OCI-LY7 (cell line): ENCODE results near the gene COL8A2. TPM values are rescaled to one million over a fixed set of nuclear protein-coding genes. Genes with fewer than 3 reads are reported as not detected.

Experiments
- BruUV-seq: library from RNA; stranded (reverse); fragments of 400-500 nt; replicated peaks from 2 replicates; lab custom pipeline; 2021; lab: Mats Ljungman, UMichigan
- CTCF ChIA-PET: fragments of 300-600 bp; sonication (Branson Sonifier 250); formaldehyde crosslinking; loops from one replicate; lab custom pipeline; 2022; ENCODE audit warnings: antibody characterized with exemption; ENCODE audit not compliant: unreplicated experiment; lab: Charles Lee
- POLR2A ChIA-PET: fragments of 300-600 bp; sonication (Branson Sonifier 250); formaldehyde crosslinking; loops from one replicate; lab custom pipeline; 2022; ENCODE audit warnings: antibody characterized with exemption; lab: Charles Lee
- DNase-seq: peaks from one replicate; pipeline ENCODE4 v3.0.0-alpha.2; 2015; ENCODE audit warnings: low spot score
- H2AFZ ChIP-seq: fragments of 200-600 bp; sonication (generic), shearing (Covaris generic); 2 replicates; pipeline ENCODE4 v1.6.1; 2014; ENCODE audit warnings: mild to moderate bottlenecking, antibody characterized with exemption, low read length, moderate library complexity
- H3K27ac ChIP-seq: fragments of 200-600 bp; sonication (generic); 2 replicates; pipeline ENCODE4 v1.5.1; 2014; ENCODE audit warnings: mixed run types, low read depth, mild to moderate bottlenecking, moderate library complexity, low read length, inconsistent platforms; ENCODE audit not compliant: poor library complexity, severe bottlenecking
- H3K36me3 ChIP-seq: fragments of 200-600 bp; sonication (generic); 2 replicates; pipeline ENCODE4 v1.6.1; 2014; ENCODE audit warnings: mild to moderate bottlenecking, antibody characterized with exemption, low read length, moderate library complexity, mixed read lengths; ENCODE audit not compliant: insufficient read depth
- H3K4me1 ChIP-seq: fragments of 200-600 bp; sonication (generic); 2 replicates; pipeline ENCODE4 v1.5.1; 2014; ENCODE audit warnings: mild to moderate bottlenecking, low read length; ENCODE audit not compliant: insufficient read depth, poor library complexity, severe bottlenecking
- H3K4me2 ChIP-seq: fragments of 200-600 bp; sonication (generic); 2 replicates; pipeline ENCODE4 v1.6.1; 2014; ENCODE audit warnings: mild to moderate bottlenecking, low read length
- H3K4me3 ChIP-seq: fragments of 200-600 bp; sonication (generic); 2 replicates; pipeline ENCODE4 v1.5.1; 2014; ENCODE audit warnings: mild to moderate bottlenecking, low read depth, low read length; ENCODE audit not compliant: poor library complexity, severe bottlenecking
- H3K79me2 ChIP-seq: fragments of 200-600 bp; sonication (generic); 2 replicates; pipeline ENCODE4 v1.6.1; 2016; ENCODE audit warnings: low read depth, mild to moderate bottlenecking, low read length, moderate library complexity, mixed read lengths; ENCODE audit not compliant: insufficient read depth
- H3K9me2 ChIP-seq: fragments of 200-600 bp; sonication (generic); 2 replicates; pipeline ENCODE4 v1.6.1; 2016; ENCODE audit warnings: mild to moderate bottlenecking, low read length, mixed read lengths; ENCODE audit not compliant: insufficient read depth
- H3K9me3 ChIP-seq: fragments of 200-600 bp; sonication (generic); 2 replicates; pipeline ENCODE4 v1.6.1; 2014; ENCODE audit warnings: mild to moderate bottlenecking, mixed run types, low read length, mixed read lengths
- H4K20me1 ChIP-seq: fragments of 200-600 bp; sonication (generic); 2 replicates; pipeline ENCODE4 v1.6.1; 2014; ENCODE audit warnings: mild to moderate bottlenecking, antibody characterized with exemption, low read length, moderate library complexity, mixed read lengths; ENCODE audit not compliant: insufficient read depth
- CTCF ChIP-seq: fragments of 200-600 bp; sonication (generic); conservative IDR thresholded peaks from 2 replicates; pipeline ENCODE4 v1.5.1; 2014; ENCODE audit warnings: mild to moderate bottlenecking, antibody characterized with exemption, low read length, moderate library complexity, mixed read lengths
- EZH2phosphoT487 ChIP-seq: fragments of 200-600 bp; sonication (generic); IDR thresholded peaks from 2 replicates; pipeline ENCODE4 v1.6.1; 2018; ENCODE audit warnings: low read depth, borderline replicate concordance, mild to moderate bottlenecking, mixed run types, antibody characterized with exemption, low read length, moderate library complexity, mixed read lengths
- intact Hi-C: fragments of 100-400 bp; cut with micrococcal nuclease; formaldehyde crosslinking; loops from one replicate; pipeline ENCODE4 v1.10.0; 2022; ENCODE audit not compliant: unreplicated experiment
- total RNA-seq, 2 experiments: library from RNA; depleted of rRNA in 1 of 2; stranded (reverse); fragments of >200 nt in 1 of 2; shearing (Covaris generic) in 1 of 2; gene quantifications; 2 replicates each; pipeline ENCODE4 v1.2.3, GENCODE V29; 2014 to 2022

COL8A2 gene
- total RNA-seq, 2 experiments from 2014 or later = not detected

GRCh38 chr1:36126005-36126716, 1.1 kb upstream of the COL8A2 start:
- no peaks in the 10 kb centered on the region for H3K36me3 ChIP-seq
- TF ChIP-seq EZH2phosphoT487 (no peak), CTCF (no peak)
- peaks cover 12% of the 10 kb centered on the region for H3K4me1 ChIP-seq
- no peaks in the 10 kb centered on the region for H4K20me1 ChIP-seq
- no TSS peak for BruUV-seq
- no peak for DNase-seq
- H3K4me3 ChIP-seq = no peak overlapping the region
- H2AFZ ChIP-seq = no peak overlapping the region
- no peaks in the 10 kb centered on the region for H3K9me3 ChIP-seq
- H3K79me2 ChIP-seq = no peaks in the 10 kb centered on the region
- no peak overlapping the region for H3K27ac ChIP-seq
- CTCF ChIA-PET = no interaction called here
- H3K4me2 ChIP-seq = no peak overlapping the region
- intact Hi-C loops = no loop called here
- POLR2A ChIA-PET = no interaction called here
- H3K9me2 ChIP-seq = no peaks in the 10 kb centered on the region

DNA sequence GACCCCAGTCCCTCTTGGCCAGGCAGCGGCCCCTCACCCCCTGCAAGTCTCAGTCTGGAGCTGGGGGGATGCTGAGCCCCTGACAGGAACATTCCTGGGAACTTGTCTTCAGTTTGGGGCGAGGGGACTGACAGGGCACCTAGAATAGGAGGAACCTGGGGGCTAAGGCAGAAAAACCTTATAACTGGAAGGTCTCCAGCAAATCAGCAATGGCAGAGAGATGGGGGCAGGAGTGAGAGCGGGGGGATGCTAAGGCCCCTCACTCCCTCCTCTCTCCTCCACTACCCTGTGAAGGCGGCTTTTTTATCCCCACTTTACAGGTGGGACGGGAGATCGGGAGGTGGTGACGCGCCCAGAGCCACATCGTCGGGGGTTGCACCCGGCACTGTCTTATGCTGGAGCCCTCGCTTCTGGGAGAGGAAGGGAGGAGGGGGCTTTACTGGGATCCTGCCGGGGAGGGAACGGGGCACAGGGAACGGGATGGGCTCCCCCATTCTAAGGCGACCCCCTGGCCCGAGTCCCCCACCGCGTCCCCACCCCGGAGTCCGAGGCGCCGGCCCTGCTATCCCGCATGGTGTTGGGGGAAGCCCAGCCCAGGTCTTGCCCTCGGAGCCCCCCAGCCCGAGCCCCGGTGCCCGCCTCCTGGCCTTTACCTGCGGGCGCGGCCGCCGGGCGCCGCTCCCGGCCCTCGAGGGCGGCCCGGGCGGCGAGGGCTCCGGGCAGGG, 456 bp downstream of the COL8A2 start:
- Histone ChIP-seq H3K9me2 (no peaks in the 10 kb centered on the region), H3K4me2 (no peak overlapping the region), H3K4me3 (no peak overlapping the region), H2AFZ (no peak overlapping the region), H3K36me3 (no peaks in the 10 kb centered on the region), H3K4me1 (peaks cover 12% of the 10 kb centered on the region), H3K27ac (no peak overlapping the region), H3K79me2 (no peaks in the 10 kb centered on the region), H4K20me1 (no peaks in the 10 kb centered on the region), H3K9me3 (no peaks in the 10 kb centered on the region)
- intact Hi-C loops = no loop called here
- POLR2A ChIA-PET = no interaction called here
- CTCF ChIA-PET = no interaction called here
- BruUV-seq = no TSS peak
- TF ChIP-seq EZH2phosphoT487 (peak; percentile 68; the same call in 1 of the 2 replicates), CTCF (no peak)
- no peak for DNase-seq

DNA sequence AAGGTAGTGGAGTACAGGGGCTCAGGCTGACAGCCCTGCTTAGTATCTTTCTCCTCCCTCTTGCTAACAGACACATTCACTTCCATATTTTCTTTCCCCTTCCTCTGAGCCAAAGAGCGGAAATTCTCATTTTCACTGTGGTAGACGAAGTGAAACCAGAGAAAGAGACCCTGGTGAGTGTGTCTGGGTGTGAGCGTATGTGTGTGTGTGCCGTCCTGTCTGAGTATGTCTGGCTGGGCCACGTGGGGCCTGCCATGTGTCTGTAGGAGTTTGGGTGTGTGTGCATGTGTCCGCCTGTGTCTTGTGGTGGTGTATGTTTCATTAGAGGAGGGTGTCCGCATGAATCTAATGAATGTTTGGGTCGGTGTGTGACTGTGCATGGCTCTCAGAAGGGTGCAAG, 1.7 kb downstream of the COL8A2 start:
- ChIA-PET CTCF (no interaction called here), POLR2A (no interaction called here)
- BruUV-seq = no TSS peak
- peak; percentile 48 for DNase-seq
- Histone ChIP-seq H3K9me2 (no peaks in the 10 kb centered on the region), H3K36me3 (no peaks in the 10 kb centered on the region), H3K4me3 (no peak overlapping the region), H2AFZ (peak overlapping the region; percentile 63), H3K79me2 (no peaks in the 10 kb centered on the region), H3K4me2 (peak overlapping the region; percentile 37; the same call in 1 of the 2 replicates), H3K9me3 (no peaks in the 10 kb centered on the region), H4K20me1 (no peaks in the 10 kb centered on the region), H3K4me1 (peaks cover 12% of the 10 kb centered on the region), H3K27ac (no peak overlapping the region)
- intact Hi-C loops = no loop called here
- TF ChIP-seq EZH2phosphoT487 (no peak), CTCF (no peak)
